Measurements from ENCODE around the gene DLGAP1. TPM values are rescaled to one million over a fixed set of nuclear protein-coding genes. Genes with fewer than 3 reads are reported as not detected.

The DLGAP1 gene
- total RNA-seq, 1 experiment from 2014 or later: 23.2 TPM

DNA sequence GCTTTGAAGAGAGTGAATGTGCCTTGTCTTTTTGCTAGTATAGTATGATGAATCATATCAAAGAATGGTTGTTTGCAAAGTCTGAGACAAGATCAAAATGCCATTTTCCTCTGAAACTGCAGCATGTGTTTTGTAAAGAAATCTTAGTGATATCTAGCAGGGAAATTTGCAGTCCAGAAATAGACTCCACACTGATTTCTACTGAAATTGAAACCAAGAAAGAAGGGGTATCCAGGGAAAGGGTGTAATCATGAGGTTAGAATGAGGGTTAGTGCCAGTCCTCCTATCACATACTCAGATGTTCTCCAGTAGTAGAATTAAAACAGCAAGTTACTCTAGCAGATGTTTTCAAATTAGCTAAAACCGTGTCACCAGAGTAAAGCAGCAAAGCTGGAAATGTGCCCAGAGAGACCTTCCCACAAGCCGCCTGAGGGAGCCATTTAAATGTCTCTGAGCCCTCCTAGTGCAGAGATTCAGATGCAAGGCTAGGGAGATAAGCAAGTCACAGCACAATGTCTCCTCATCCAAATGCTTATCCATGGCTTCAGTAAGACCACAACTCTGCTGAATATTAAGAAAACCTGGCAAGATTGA lies 4.9 kb downstream of the DLGAP1 start:
- H3K27me3 Mint-ChIP-seq (ENCODE audit: low read depth): no peaks in the 10 kb centered on the region
- Histone ChIP-seq H3K4me2 (ENCODE audit: insufficient read depth, insufficient read length, low read length) (no peak overlapping the region), H3K4ac (ENCODE audit: low read depth, low read length) (no peak overlapping the region), H2AK5ac (ENCODE audit: insufficient read length, low read length) (no peak overlapping the region), H4K91ac (ENCODE audit: insufficient read length, low read depth, low read length) (no peak overlapping the region), H2AFZ (ENCODE audit: low read length) (no peak overlapping the region), H3K9ac (ENCODE audit: extremely low read depth, insufficient read length, low read length) (no peak overlapping the region), H3K4me1 (ENCODE audit: insufficient read depth, low read length) (peaks cover 18% of the 10 kb centered on the region), H3K27ac (ENCODE audit: insufficient read length, low read depth, low read length) (no peak overlapping the region), H2BK120ac (ENCODE audit: low read depth, low read length, poor library complexity, severe bottlenecking) (no peak overlapping the region), H4K5ac (ENCODE audit: insufficient read length, low read depth, low read length) (no peak overlapping the region), H4K20me1 (ENCODE audit: control insufficient read depth, insufficient read depth, insufficient read length) (peaks cover 4% of the 10 kb centered on the region), H2BK15ac (ENCODE audit: low read depth, low read length) (no peak overlapping the region), H4K8ac (replicated peaks; ENCODE audit: insufficient read length, low read depth, low read length) (no peak overlapping the region), H2BK12ac (ENCODE audit: insufficient read length, low read depth, low read length) (no peak overlapping the region), H3K14ac (ENCODE audit: insufficient read depth, low read length) (no peak overlapping the region), H3K79me2 (ENCODE audit: insufficient read depth, low read length) (peaks cover 4% of the 10 kb centered on the region; the same call in 1 of the 2 replicates), H2BK5ac (ENCODE audit: insufficient read length, low read length) (no peak overlapping the region), H3K23ac (ENCODE audit: insufficient read length, low read depth, low read length) (no peak overlapping the region), H3T11ph (ENCODE audit: low read length) (no peak overlapping the region), H3K79me1 (ENCODE audit: insufficient read depth, low read depth, low read length, poor library complexity, severe bottlenecking) (no peaks in the 10 kb centered on the region), H2BK20ac (ENCODE audit: low read depth, low read length, poor library complexity, severe bottlenecking) (no peak overlapping the region), H3K27me3 (ENCODE audit: insufficient read depth, low read length) (peaks cover 4% of the 10 kb centered on the region; the same call in 1 of the 2 replicates), H3K9me3 (ENCODE audit: control insufficient read depth, low read depth, low read length) (no peaks in the 10 kb centered on the region), H3K56ac (ENCODE audit: insufficient read length, low read depth, low read length) (no peak overlapping the region), H3K23me2 (ENCODE audit: insufficient read length, low read depth, low read length, poor library complexity, severe bottlenecking) (peaks cover 11% of the 10 kb centered on the region), H3K18ac (ENCODE audit: insufficient read length, low read depth, low read length) (no peak overlapping the region)
- peak overlapping the region in 1 of 3 experiments; percentile 9; a peak in 1 of 7 replicates for H3K27ac Mint-ChIP-seq
- no peaks in the 10 kb centered on the region; a peak in 2 of 5 replicates for H3K9me3 Mint-ChIP-seq
- H3K36me3 Mint-ChIP-seq (ENCODE audit: insufficient read depth in 1 of 3, low read depth in 3 of 3): peaks cover 4 to 17% (median 13%) of the 10 kb centered on the region in 3 experiments
- no peak for DNase-seq
- no CpG with 5 or more reads among the region's 2 CpGs for WGBS (ENCODE audit: extremely low coverage, insufficient read length, low lambda C conversion rate)
- TF ChIP-seq, protein P1, sequence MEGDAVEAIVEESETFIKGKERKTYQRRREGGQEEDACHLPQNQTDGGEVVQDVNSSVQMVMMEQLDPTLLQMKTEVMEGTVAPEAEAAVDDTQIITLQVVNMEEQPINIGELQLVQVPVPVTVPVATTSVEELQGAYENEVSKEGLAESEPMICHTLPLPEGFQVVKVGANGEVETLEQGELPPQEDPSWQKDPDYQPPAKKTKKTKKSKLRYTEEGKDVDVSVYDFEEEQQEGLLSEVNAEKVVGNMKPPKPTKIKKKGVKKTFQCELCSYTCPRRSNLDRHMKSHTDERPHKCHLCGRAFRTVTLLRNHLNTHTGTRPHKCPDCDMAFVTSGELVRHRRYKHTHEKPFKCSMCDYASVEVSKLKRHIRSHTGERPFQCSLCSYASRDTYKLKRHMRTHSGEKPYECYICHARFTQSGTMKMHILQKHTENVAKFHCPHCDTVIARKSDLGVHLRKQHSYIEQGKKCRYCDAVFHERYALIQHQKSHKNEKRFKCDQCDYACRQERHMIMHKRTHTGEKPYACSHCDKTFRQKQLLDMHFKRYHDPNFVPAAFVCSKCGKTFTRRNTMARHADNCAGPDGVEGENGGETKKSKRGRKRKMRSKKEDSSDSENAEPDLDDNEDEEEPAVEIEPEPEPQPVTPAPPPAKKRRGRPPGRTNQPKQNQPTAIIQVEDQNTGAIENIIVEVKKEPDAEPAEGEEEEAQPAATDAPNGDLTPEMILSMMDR (conservative IDR thresholded peaks at IDR 0.05): no peak
- H3K4me3 Mint-ChIP-seq: 0 out of 5 replicates have a peak overlapping the region, but pooled peaks of 1 of the 2 experiments have one; percentile 11
- H3K4me1 Mint-ChIP-seq: peaks cover 35 to 42% of the 10 kb centered on the region in 2 experiments
